HepG2 (cell line): Measurements from ENCODE around the gene NOM1. TPM values are rescaled to one million over a fixed set of nuclear protein-coding genes. Genes with fewer than 3 reads are reported as not detected.

Source experiments
- CCDC6 ChIP-seq: sonication (generic); formaldehyde crosslinking; IDR thresholded peaks from 2 replicates; pipeline ENCODE4 v1.8.1; 2022; ENCODE audit warnings: mild to moderate bottlenecking, missing genetic modification reagents, moderate library complexity
- CREB1 ChIP-seq, 2 experiments: fragments of 450-650 bp in 1 of 2; IDR thresholded peaks; 2 replicates each; pipeline ENCODE4 v1.6.1; 2016 to 2017; ENCODE audit warnings: control low read depth in 1 of 2, mild to moderate bottlenecking in 1 of 2, missing compliant biosample characterization in 1 of 2, missing genetic modification characterization in 1 of 2
- ETS1 ChIP-seq: sonication (generic); formaldehyde crosslinking; IDR thresholded peaks from 2 replicates; pipeline ENCODE4 v1.4.0; 2020; ENCODE audit warnings: missing genetic modification reagents
- ETV6 ChIP-seq: sonication (generic); formaldehyde crosslinking; conservative IDR thresholded peaks from 2 replicates; pipeline ENCODE4 v1.4.0; 2020; ENCODE audit warnings: missing genetic modification reagents
- FOXJ3 ChIP-seq: sonication (generic); formaldehyde crosslinking; IDR thresholded peaks from 2 replicates; pipeline ENCODE4 v1.4.0; 2020; ENCODE audit warnings: missing genetic modification reagents, mild to moderate bottlenecking, borderline replicate concordance
- MED13 ChIP-seq: sonication (generic); formaldehyde crosslinking; IDR thresholded peaks from 2 replicates; pipeline ENCODE4 v1.5.0; 2020; ENCODE audit warnings: missing genetic modification reagents
- ONECUT2 ChIP-seq: sonication (generic); formaldehyde crosslinking; IDR thresholded peaks from 2 replicates; pipeline ENCODE4 v1.4.0; 2020; ENCODE audit warnings: missing genetic modification reagents
- PATZ1 ChIP-seq: sonication (generic); formaldehyde crosslinking; IDR thresholded peaks from 2 replicates; pipeline ENCODE4 v1.4.0; 2020; ENCODE audit warnings: missing genetic modification reagents
- ZFP91 ChIP-seq: sonication (generic); formaldehyde crosslinking; IDR thresholded peaks from 2 replicates; pipeline ENCODE4 v1.9.0; 2022; ENCODE audit warnings: missing genetic modification reagents, mild to moderate bottlenecking, borderline replicate concordance
- ZNF503 ChIP-seq: sonication (generic); formaldehyde crosslinking; IDR thresholded peaks from 2 replicates; pipeline ENCODE4 v1.4.0; 2020; ENCODE audit warnings: missing genetic modification reagents
- ZNF619 ChIP-seq: sonication (generic); formaldehyde crosslinking; IDR thresholded peaks from 2 replicates; pipeline ENCODE4 v1.4.0; 2020; ENCODE audit warnings: mild to moderate bottlenecking, missing genetic modification reagents
- ZNF746 ChIP-seq: sonication (generic); formaldehyde crosslinking; IDR thresholded peaks from 2 replicates; pipeline ENCODE4 v1.8.0; 2022; ENCODE audit warnings: mild to moderate bottlenecking, missing genetic modification reagents
- polyA plus RNA-seq, 8 experiments: library from polyadenylated mRNA; depleted of rRNA in 3 of 8; stranded (reverse) in 7 of 8; unstranded in 1 of 8; fragments of >200 nt; fragmentation: Illumina TruSeq in 4 of 8; extraction: Trizol in 4 of 8; gene quantifications; 2 replicates each; pipeline versions ENCODE4 v1.2.1 to v1.2.3, GENCODE V29; 2011 to 2016; ENCODE audit warnings: low read depth in 4 of 8, missing spikeins in 1 of 8, mixed read lengths in 1 of 8; ENCODE audit not compliant: insufficient read depth in 1 of 8
- total RNA-seq, 5 experiments: library from RNA; depleted of rRNA; stranded (reverse); fragments of >200 nt; fragmentation: Illumina TruSeq; extraction: Trizol; gene quantifications; 2 replicates each; pipeline ENCODE4 v1.2.3, GENCODE V29; 2016; ENCODE audit warnings: low read depth in 1 of 5
- TF ChIP-seq, protein P1 (sequence below): IDR thresholded peaks from 2 replicates; pipeline ENCODE4 v1.6.1; 2012; ENCODE audit warnings: low read length, improper control_type of control experiment

The NOM1 gene
- total and polyA plus RNA-seq, 2 of the 13 experiments (the other 11 are each of a cell fraction or from before 2014, with no cell fraction given) = 14.2 to 26.2 TPM

DNA sequence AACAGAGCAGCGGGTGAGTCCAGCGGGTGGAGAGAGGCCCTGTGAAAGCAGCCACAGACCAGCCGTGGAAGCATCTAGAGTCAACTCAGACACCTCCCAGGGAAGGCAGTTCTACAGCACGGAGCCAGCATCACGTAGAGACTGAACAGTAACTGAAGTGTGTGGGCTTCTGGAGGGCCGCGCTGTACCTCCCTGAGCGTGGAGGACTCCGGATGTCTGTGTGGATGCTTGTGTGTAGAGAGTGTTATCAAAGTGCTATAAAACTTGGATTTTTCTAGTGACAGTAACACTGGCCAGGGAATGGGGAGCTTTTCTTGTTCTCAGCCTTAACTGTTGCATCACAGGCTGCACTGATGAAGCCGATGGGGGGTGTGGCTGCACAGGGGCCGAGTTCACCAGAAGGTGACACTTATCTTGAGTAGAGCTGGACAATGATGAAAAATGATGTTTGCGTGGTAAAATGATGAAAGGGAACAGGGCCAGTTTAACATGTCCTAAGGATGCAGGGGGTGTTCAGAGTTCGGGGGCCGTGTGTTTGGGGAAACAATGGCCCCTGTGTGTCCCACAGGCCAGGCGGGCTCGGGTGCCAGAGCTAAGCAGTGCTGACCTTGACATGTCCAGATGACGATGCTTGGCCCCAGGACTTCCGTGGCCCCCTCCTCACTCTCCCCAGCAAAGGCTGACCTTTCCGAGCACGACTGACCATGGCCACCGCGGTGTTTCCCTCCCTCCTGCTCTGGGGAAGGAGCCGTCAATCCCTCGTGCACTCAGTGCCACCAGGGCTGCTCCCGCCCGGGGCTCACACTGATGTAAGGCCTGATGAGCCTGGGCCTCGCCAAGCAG, 39.1 kb downstream of the NOM1 start (continued):
- TF ChIP-seq ZFP91 (CRISPR knock-in tag) = peak; percentile 75
- peak; percentile 99 for TF ChIP-seq PATZ1
- TF ChIP-seq ZNF619 (CRISPR knock-in tag) = no peak
- no peak for TF ChIP-seq ETS1 (CRISPR knock-in tag)
- TF ChIP-seq ETV6 (CRISPR knock-in tag) = no peak; the same call in 1 of the 2 replicates
- TF ChIP-seq CCDC6 (CRISPR knock-in tag) = 0 out of 2 replicates have a peak, but pooled peaks have one; percentile 70
- TF ChIP-seq MED13 = no peak
- TF ChIP-seq, protein P1, sequence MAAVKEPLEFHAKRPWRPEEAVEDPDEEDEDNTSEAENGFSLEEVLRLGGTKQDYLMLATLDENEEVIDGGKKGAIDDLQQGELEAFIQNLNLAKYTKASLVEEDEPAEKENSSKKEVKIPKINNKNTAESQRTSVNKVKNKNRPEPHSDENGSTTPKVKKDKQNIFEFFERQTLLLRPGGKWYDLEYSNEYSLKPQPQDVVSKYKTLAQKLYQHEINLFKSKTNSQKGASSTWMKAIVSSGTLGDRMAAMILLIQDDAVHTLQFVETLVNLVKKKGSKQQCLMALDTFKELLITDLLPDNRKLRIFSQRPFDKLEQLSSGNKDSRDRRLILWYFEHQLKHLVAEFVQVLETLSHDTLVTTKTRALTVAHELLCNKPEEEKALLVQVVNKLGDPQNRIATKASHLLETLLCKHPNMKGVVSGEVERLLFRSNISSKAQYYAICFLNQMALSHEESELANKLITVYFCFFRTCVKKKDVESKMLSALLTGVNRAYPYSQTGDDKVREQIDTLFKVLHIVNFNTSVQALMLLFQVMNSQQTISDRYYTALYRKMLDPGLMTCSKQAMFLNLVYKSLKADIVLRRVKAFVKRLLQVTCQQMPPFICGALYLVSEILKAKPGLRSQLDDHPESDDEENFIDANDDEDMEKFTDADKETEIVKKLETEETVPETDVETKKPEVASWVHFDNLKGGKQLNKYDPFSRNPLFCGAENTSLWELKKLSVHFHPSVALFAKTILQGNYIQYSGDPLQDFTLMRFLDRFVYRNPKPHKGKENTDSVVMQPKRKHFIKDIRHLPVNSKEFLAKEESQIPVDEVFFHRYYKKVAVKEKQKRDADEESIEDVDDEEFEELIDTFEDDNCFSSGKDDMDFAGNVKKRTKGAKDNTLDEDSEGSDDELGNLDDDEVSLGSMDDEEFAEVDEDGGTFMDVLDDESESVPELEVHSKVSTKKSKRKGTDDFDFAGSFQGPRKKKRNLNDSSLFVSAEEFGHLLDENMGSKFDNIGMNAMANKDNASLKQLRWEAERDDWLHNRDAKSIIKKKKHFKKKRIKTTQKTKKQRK = no peak
- TF ChIP-seq ZNF503 (CRISPR knock-in tag) = peak; percentile 71
- TF ChIP-seq FOXJ3 (CRISPR knock-in tag) = peak; percentile 41; the same call in 1 of the 2 replicates
- peak; percentile 61; the same call in 1 of the 2 replicates for TF ChIP-seq ZNF746
- TF ChIP-seq CREB1 (IDR thresholded peaks at IDR 0.05) = peak; percentile 25; the same call in 1 of the 2 replicates
- no peak for TF ChIP-seq CREB1 (CRISPR knock-in tag; IDR thresholded peaks at IDR 0.05)
- TF ChIP-seq ONECUT2 (CRISPR knock-in tag) = 0 out of 2 replicates have a peak, but pooled peaks have one; percentile 13
